ENCODE results near the gene PROX2.

DNA sequence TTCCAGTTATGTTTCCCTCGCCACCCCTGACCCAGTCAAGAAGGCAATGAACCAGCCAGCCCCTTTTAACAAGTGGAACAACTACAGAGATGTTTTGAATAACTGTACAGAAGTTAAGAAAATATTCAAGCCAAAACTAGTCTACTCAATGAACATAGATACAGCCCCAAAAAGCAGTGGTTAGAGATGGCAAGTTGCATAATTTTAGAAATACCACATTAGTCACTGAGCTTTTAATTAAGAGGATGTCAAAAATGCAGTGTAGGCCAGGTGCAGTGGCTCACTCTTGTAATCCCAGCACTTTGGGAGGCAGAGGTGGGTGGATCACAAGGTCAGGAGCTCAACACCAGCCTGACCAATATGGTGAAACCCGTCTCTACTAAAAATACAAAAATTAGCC, 27.2 kb downstream of the PROX2 start:
- TF ChIP-seq, protein P1, sequence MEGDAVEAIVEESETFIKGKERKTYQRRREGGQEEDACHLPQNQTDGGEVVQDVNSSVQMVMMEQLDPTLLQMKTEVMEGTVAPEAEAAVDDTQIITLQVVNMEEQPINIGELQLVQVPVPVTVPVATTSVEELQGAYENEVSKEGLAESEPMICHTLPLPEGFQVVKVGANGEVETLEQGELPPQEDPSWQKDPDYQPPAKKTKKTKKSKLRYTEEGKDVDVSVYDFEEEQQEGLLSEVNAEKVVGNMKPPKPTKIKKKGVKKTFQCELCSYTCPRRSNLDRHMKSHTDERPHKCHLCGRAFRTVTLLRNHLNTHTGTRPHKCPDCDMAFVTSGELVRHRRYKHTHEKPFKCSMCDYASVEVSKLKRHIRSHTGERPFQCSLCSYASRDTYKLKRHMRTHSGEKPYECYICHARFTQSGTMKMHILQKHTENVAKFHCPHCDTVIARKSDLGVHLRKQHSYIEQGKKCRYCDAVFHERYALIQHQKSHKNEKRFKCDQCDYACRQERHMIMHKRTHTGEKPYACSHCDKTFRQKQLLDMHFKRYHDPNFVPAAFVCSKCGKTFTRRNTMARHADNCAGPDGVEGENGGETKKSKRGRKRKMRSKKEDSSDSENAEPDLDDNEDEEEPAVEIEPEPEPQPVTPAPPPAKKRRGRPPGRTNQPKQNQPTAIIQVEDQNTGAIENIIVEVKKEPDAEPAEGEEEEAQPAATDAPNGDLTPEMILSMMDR (IDR thresholded peaks at IDR 0.05) = no peak
- TF ChIP-seq POLR2A (IDR thresholded peaks at IDR 0.05) = no peak
